ENCODE data around the gene HMCN1.
"Not testable (repeated sequence)": the region's sequence is repeated elsewhere in the genome, so short reads cannot be mapped to it uniquely, and the experiment has no call there.

HMCN1 gene

GRCh38 chr1:186143481-186143880 lies 409.3 kb downstream of the HMCN1 start:
- H3K27ac ChIP-seq (ENCODE audit: low read depth, low read length), result no peak overlapping the region

DNA sequence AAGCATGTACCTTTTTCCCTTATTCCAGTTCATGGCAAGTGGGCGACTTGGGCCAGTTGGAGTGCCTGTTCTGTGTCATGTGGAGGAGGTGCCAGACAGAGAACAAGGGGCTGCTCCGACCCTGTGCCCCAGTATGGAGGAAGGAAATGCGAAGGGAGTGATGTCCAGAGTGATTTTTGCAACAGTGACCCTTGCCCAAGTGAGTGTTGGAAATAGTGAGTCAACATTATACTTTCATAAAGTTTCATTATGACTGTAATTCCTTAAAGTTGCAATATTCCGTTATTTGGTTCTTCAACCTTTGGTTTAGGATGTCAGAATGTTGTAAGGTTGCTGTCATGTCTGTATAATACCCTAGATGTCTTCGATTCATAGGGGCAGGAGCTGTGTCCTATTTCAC lies 410.3 kb downstream of the HMCN1 start:
- Histone ChIP-seq H3K36me3 (ENCODE audit: control insufficient read depth, insufficient read depth, low read length) (no peaks in the 10 kb centered on the region), H3K9me3 (ENCODE audit: control insufficient read depth, insufficient read depth, low read length) (no peaks in the 10 kb centered on the region), H3K4me1 (ENCODE audit: control insufficient read depth, insufficient read depth, low read length) (no peaks in the 10 kb centered on the region), H3K4me3 (ENCODE audit: low read depth, low read length) (no peak overlapping the region), H3K27ac (ENCODE audit: low read depth, low read length) (no peak overlapping the region), H3K9ac (ENCODE audit: low read depth, low read length) (no peak overlapping the region), H3K27me3 (ENCODE audit: control insufficient read depth, insufficient read depth, low read length) (no peaks in the 10 kb centered on the region)

More at GRCh38 chr1:186143481-186143880, 409.3 kb downstream of the HMCN1 start:
- Histone ChIP-seq H3K4me3 (ENCODE audit: low read depth, low read length) (no peak overlapping the region), H3K4me1 (ENCODE audit: control insufficient read depth, insufficient read depth, low read length) (0 out of 2 replicates have a peak, but pooled peaks cover 2% of the 10 kb centered on the region), H3K36me3 (ENCODE audit: control insufficient read depth, insufficient read depth, low read length) (no peaks in the 10 kb centered on the region), H3K9me3 (ENCODE audit: control insufficient read depth, insufficient read depth, low read length) (no peaks in the 10 kb centered on the region), H3K27me3 (ENCODE audit: control insufficient read depth, insufficient read depth, low read length) (no peaks in the 10 kb centered on the region), H3K9ac (ENCODE audit: low read depth, low read length) (no peak overlapping the region)

- Histone ChIP-seq H3K36me3 (ENCODE audit: control insufficient read depth, insufficient read depth, low read length) (no peaks in the 10 kb centered on the region), H3K4me3 (ENCODE audit: low read depth, low read length) (no peak overlapping the region), H3K27ac (ENCODE audit: low read depth, low read length) (no peak overlapping the region), H3K27me3 (ENCODE audit: control insufficient read depth, insufficient read depth, low read length) (no peaks in the 10 kb centered on the region), H3K9ac (ENCODE audit: low read depth, low read length) (no peak overlapping the region), H3K4me1 (ENCODE audit: control insufficient read depth, insufficient read depth, low read length) (no peaks in the 10 kb centered on the region), H3K9me3 (ENCODE audit: control insufficient read depth, insufficient read depth, low read length) (no peaks in the 10 kb centered on the region)
Observed at GRCh38 chr1:186146974-186147373, 412.8 kb downstream of the HMCN1 start.

- no peaks in the 10 kb centered on the region for H3K4me1 ChIP-seq (ENCODE audit: control insufficient read depth, insufficient read depth, low read length)
- no peak overlapping the region for H3K27ac ChIP-seq (ENCODE audit: low read depth, low read length)
- no peak overlapping the region for H3K4me3 ChIP-seq (ENCODE audit: low read depth, low read length)
- no peaks in the 10 kb centered on the region for H3K9me3 ChIP-seq (ENCODE audit: control insufficient read depth, insufficient read depth, low read length)
- no peaks in the 10 kb centered on the region for H3K27me3 ChIP-seq (ENCODE audit: control insufficient read depth, insufficient read depth, low read length)
- H3K9ac ChIP-seq (ENCODE audit: low read depth, low read length), result no peak overlapping the region
- H3K36me3 ChIP-seq (ENCODE audit: control insufficient read depth, insufficient read depth, low read length), result no peaks in the 10 kb centered on the region
Observed at GRCh38 chr1:186149591-186149990, 415.4 kb downstream of the HMCN1 start.

DNA sequence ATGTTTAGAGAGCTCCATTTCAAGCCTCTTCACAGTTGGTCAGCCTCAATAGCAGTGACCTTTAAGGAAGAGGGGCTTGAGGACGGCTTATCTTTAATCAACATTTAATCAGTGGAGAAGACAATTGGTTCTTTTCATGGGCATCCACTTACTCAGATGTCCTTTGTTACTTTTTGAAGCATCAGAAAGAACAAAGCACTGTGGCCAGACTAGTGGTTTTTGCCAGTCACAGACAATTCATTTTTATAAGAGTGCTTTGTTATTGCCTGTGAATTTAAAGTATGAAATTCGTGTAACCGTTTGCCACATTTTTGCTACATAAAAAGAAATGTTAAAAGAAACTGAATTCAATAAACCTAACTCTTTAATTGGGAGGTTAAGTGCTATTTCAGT lies 418.0 kb downstream of the HMCN1 start:
- H3K27me3 ChIP-seq (ENCODE audit: control insufficient read depth, insufficient read depth, low read length), result no peaks in the 10 kb centered on the region
- no peaks in the 10 kb centered on the region for H3K36me3 ChIP-seq (ENCODE audit: control insufficient read depth, insufficient read depth, low read length)
- H3K4me1 ChIP-seq (ENCODE audit: control insufficient read depth, insufficient read depth, low read length), result no peaks in the 10 kb centered on the region
- no peak overlapping the region for H3K4me3 ChIP-seq (ENCODE audit: low read depth, low read length)
- H3K27ac ChIP-seq (ENCODE audit: low read depth, low read length), result no peak overlapping the region
- no peaks in the 10 kb centered on the region for H3K9me3 ChIP-seq (ENCODE audit: control insufficient read depth, insufficient read depth, low read length)
- no peak overlapping the region for H3K9ac ChIP-seq (ENCODE audit: low read depth, low read length)

DNA sequence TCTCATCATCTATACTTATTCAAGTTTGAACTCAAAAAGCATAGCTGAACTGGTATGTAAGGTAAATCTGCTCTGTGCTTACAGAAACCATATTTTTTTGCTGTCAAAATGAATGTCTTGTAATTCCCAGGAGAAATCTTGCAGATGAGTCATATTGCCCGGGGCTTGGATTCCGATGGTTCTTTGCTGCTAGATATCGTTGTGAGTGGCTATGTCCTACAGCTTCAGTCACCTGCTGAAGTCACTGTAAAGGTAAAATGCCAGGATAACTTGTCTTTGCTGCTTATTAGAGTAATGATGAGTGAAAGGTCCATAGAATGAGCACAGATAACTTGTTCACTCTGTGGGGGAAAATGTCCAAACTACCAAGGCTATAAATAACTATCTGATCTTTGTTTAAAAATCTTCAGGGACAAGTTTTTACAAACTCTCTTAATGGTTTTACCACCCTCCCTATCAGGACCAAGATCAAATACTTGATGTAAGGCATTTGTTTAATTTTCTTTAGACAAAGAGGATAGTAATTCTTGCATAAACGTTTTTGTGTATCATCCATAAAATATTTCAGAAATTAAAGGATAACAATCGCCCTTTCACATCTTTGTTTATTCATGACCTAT lies 418.5 kb downstream of the HMCN1 start:
- H3K9ac ChIP-seq (ENCODE audit: low read depth, low read length), result no peak overlapping the region

GRCh38 chr1:186154651-186155050 lies 420.5 kb downstream of the HMCN1 start:
- no peaks in the 10 kb centered on the region for H3K9me3 ChIP-seq (ENCODE audit: control insufficient read depth, insufficient read depth, low read length)
- no peaks in the 10 kb centered on the region for H3K27me3 ChIP-seq (ENCODE audit: control insufficient read depth, insufficient read depth, low read length)
- no peaks in the 10 kb centered on the region for H3K4me1 ChIP-seq (ENCODE audit: control insufficient read depth, insufficient read depth, low read length)
- no peak overlapping the region for H3K9ac ChIP-seq (ENCODE audit: low read depth, low read length)
- H3K4me3 ChIP-seq (ENCODE audit: low read depth, low read length), result no peak overlapping the region
- H3K36me3 ChIP-seq (ENCODE audit: control insufficient read depth, insufficient read depth, low read length), result no peaks in the 10 kb centered on the region
- H3K27ac ChIP-seq (ENCODE audit: low read depth, low read length), result no peak overlapping the region

More for the DNA sequence above, 418.5 kb downstream of the HMCN1 start:
- Histone ChIP-seq H3K4me3 (ENCODE audit: low read depth, low read length) (no peak overlapping the region), H3K4me1 (ENCODE audit: control insufficient read depth, insufficient read depth, low read length) (no peaks in the 10 kb centered on the region), H3K36me3 (ENCODE audit: control insufficient read depth, insufficient read depth, low read length) (no peaks in the 10 kb centered on the region), H3K9me3 (ENCODE audit: control insufficient read depth, insufficient read depth, low read length) (no peaks in the 10 kb centered on the region), H3K27me3 (ENCODE audit: control insufficient read depth, insufficient read depth, low read length) (no peaks in the 10 kb centered on the region), H3K27ac (ENCODE audit: low read depth, low read length) (no peak overlapping the region)

- no peak overlapping the region for H3K27ac ChIP-seq (ENCODE audit: low read depth, low read length)
- no peaks in the 10 kb centered on the region for H3K27me3 ChIP-seq (ENCODE audit: control insufficient read depth, insufficient read depth, low read length)
- H3K9ac ChIP-seq (ENCODE audit: low read depth, low read length), result no peak overlapping the region
- no peaks in the 10 kb centered on the region for H3K36me3 ChIP-seq (ENCODE audit: control insufficient read depth, insufficient read depth, low read length)
- no peaks in the 10 kb centered on the region for H3K4me1 ChIP-seq (ENCODE audit: control insufficient read depth, insufficient read depth, low read length)
- H3K4me3 ChIP-seq (ENCODE audit: low read depth, low read length), result no peak overlapping the region
- H3K9me3 ChIP-seq (ENCODE audit: control insufficient read depth, insufficient read depth, low read length), result no peaks in the 10 kb centered on the region
Observed at GRCh38 chr1:186155594-186155993, 421.4 kb downstream of the HMCN1 start.

DNA sequence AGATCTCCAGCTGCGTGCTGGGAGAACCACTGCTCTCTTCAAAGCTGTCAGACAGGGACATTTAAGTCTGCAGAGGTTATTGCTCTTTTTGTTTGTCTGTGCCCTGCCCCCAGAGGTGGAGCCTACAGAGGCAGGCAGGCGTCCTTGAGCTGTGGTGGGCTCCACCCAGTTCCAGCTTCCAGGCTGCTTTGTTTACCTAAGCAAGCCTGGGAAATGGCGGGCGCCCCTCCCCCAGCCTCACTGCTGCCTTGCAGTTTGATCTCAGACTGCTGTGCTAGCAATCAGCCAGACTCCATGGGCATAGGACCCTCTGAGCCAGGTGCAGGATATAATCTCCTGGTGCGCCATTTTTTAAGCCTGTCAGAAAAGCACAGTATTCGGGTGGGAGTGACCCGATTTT lies 428.7 kb downstream of the HMCN1 start:
- not testable (repeated sequence) for H3K27me3 ChIP-seq (ENCODE audit: control insufficient read depth, insufficient read depth, low read length); H3K27ac ChIP-seq (ENCODE audit: low read depth, low read length); H3K36me3 ChIP-seq (ENCODE audit: control insufficient read depth, insufficient read depth, low read length); H3K9ac ChIP-seq (ENCODE audit: low read depth, low read length); H3K9me3 ChIP-seq (ENCODE audit: control insufficient read depth, insufficient read depth, low read length); H3K4me1 ChIP-seq (ENCODE audit: control insufficient read depth, insufficient read depth, low read length); H3K4me3 ChIP-seq (ENCODE audit: low read depth, low read length)

DNA sequence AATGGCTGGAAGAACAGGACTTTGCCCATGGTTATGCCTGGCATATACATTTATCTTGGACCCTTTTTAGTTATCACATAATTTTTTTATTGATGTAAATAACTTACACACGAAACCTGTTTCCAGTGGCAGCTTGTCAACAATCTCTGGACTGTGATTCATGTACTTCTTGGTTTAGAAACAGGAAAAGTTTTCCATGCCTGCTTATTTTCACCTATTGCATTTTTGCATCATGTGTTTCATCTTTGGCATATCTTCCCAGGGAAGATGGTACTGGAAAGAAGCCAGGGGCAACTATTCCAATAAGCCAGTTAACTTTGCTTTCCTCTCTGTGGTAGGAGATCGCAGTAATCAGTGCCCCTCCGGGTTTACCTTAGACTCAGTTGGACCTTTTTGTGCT lies 430.6 kb downstream of the HMCN1 start:
- Histone ChIP-seq H3K27ac (ENCODE audit: low read depth, low read length) (no peak overlapping the region), H3K27me3 (ENCODE audit: control insufficient read depth, insufficient read depth, low read length) (no peaks in the 10 kb centered on the region), H3K36me3 (ENCODE audit: control insufficient read depth, insufficient read depth, low read length) (no peaks in the 10 kb centered on the region)

GRCh38 chr1:186165303-186165702 lies 431.1 kb downstream of the HMCN1 start:
- Histone ChIP-seq H3K4me3 (ENCODE audit: low read depth, low read length) (no peak overlapping the region), H3K9me3 (ENCODE audit: control insufficient read depth, insufficient read depth, low read length) (peaks cover 8% of the 10 kb centered on the region; the same call in 1 of the 2 replicates), H3K36me3 (ENCODE audit: control insufficient read depth, insufficient read depth, low read length) (no peaks in the 10 kb centered on the region), H3K27ac (ENCODE audit: low read depth, low read length) (no peak overlapping the region), H3K9ac (ENCODE audit: low read depth, low read length) (no peak overlapping the region), H3K4me1 (ENCODE audit: control insufficient read depth, insufficient read depth, low read length) (no peaks in the 10 kb centered on the region), H3K27me3 (ENCODE audit: control insufficient read depth, insufficient read depth, low read length) (no peaks in the 10 kb centered on the region)

More for the DNA sequence above, 430.6 kb downstream of the HMCN1 start:
- Histone ChIP-seq H3K9ac (ENCODE audit: low read depth, low read length) (no peak overlapping the region), H3K9me3 (ENCODE audit: control insufficient read depth, insufficient read depth, low read length) (peaks cover 8% of the 10 kb centered on the region; the same call in 1 of the 2 replicates), H3K4me3 (ENCODE audit: low read depth, low read length) (no peak overlapping the region), H3K4me1 (ENCODE audit: control insufficient read depth, insufficient read depth, low read length) (no peaks in the 10 kb centered on the region)

All from HUES48 (cell line).